Ovary (tissue), 9 donors: Measurements from ENCODE around the gene C10orf62. TPM values are rescaled to one million over a fixed set of nuclear protein-coding genes. Genes with fewer than 3 reads are reported as not detected.

Experiments used
- DNase-seq, 5 donors: peaks; one replicate each; pipeline ENCODE4 v3.0.0-alpha.2; 2019 to 2020
- H3K27ac ChIP-seq, 2 donors: fragments of 200-600 bp; one replicate each; pipeline versions ENCODE4 v1.5.1 to v1.8.0; 2019 to 2022
- H3K27me3 ChIP-seq: fragments of 200-600 bp; one replicate; pipeline ENCODE4 v1.8.0; 2022
- H3K36me3 ChIP-seq: fragments of 200-600 bp; sonication (generic); one replicate; pipeline ENCODE4 v1.5.1; 2019
- H3K4me1 ChIP-seq: one replicate; pipeline ENCODE4 v1.8.1; 2013; ENCODE audit warnings: mild to moderate bottlenecking, moderate library complexity; ENCODE audit not compliant: insufficient read depth
- H3K4me3 ChIP-seq: fragments of 200-600 bp; sonication (generic); one replicate; pipeline ENCODE4 v1.5.1; 2017
- H3K9me3 ChIP-seq, 2 donors: fragments of 200-600 bp in 1 of 2; sonication (generic) in 1 of 2; one replicate each; pipeline versions ENCODE4 v1.5.1 to v1.8.1; 2013 to 2019; ENCODE audit warnings: mild to moderate bottlenecking in 1 of 2, moderate library complexity in 1 of 2
- EP300 ChIP-seq: sonication (generic); formaldehyde crosslinking; IDR thresholded peaks from one replicate; pipeline ENCODE4 v1.6.1; 2017; ENCODE audit warnings: antibody characterized with exemption
- POLR2A ChIP-seq: fragments of 450-650 bp; IDR thresholded peaks from one replicate; pipeline ENCODE4 v1.6.1; 2017; ENCODE audit warnings: antibody characterized with exemption, mild to moderate bottlenecking, moderate library complexity
- whole genome bisulfite sequencing, 3 donors: extraction: QIAGEN DNeasy Blood & Tissue Kit in 1 of 3; methylation state at CpG; one replicate each; pipeline versions ENCODE4 v1.1.5 to v1.1.7; 2013 to 2017; 5-methylcytosine and 5-hydroxymethylcytosine counted together
- intact Hi-C, 4 donors: fragments of 100-400 bp; cut with DNase I; formaldehyde crosslinking; loops; one replicate each; pipeline versions ENCODE4 v1.11.0 to v1.15.1; 2022 to 2023
- polyA plus RNA-seq, 2 donors: library from polyadenylated mRNA; stranded (reverse); fragments of 200-250 nt in 1 of 2; fragments of 350-450 nt in 1 of 2; fragmentation: Illumina TruSeq in 1 of 2; extraction: RNeasy Lipid Tissue Mini Kit (QIAGEN cat#74804) in 1 of 2; gene quantifications; one replicate each; pipeline ENCODE4 v1.2.3, GENCODE V29; 2013 to 2014
- total RNA-seq, 7 donors: library from RNA; depleted of rRNA in 2 of 7; stranded (reverse); fragments of >200 nt in 2 of 7; fragmentation: NEBNext Ultra II Directional in 3 of 7; extraction: Animal tissue kit (Norgen Biotek cat#: 25700) in 3 of 7; gene quantifications; one replicate each; pipeline versions ENCODE4 v1.1.0 to v1.2.4, GENCODE V29; 2016 to 2023
- TF ChIP-seq, protein P1 (sequence below), 3 donors: fragments of 450-650 bp in 2 of 3; fragments of 200-600 bp in 1 of 3; IDR thresholded peaks; one replicate each; pipeline versions ENCODE4 v1.5.1 to v1.8.0; 2016 to 2022; ENCODE audit warnings: antibody characterized with exemption in 3 of 3, mild to moderate bottlenecking in 1 of 3
- donor health status: DM: no; HTN: no; CAD: no; lungs with moderate emphysema.
- donor health status: DM: no; HTN: no; CAD: no.
- donor health status: Bipolar disorder and iron deficiency.
- donor health status: DM: yes; HTN: yes; CAD: no.
- donor health status: DM: no; HTN: no; CAD: no.
- donor health status: DM: yes; HTN: yes; CAD: no.

Gene C10orf62
- total and polyA plus RNA-seq, 9 donors: 0.48 TPM; not detected in 8

DNA sequence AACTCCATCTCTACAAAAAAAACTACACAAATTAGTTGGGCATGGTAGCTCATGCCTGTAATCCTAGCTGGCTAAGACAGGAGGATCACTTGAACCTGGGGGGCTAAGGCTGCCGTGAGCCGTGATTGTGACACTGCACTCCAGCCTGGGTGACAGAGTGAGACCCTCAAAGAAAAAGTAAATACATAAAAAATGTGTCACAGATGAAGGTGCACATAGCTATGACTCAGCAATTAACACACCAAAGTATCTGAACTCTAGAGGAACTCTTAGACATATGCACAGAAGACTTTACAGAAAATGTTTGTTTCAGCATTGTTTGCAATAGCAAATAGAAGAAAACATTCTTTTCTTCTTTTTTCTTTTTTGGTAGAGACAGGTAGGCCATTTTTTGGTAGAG is 8.3 kb downstream of the C10orf62 start:
- 95 to 98% (median 98%) methylated on average over 2 of the region's 2 CpGs for WGBS, 3 donors
- no peak for TF ChIP-seq EP300

DNA sequence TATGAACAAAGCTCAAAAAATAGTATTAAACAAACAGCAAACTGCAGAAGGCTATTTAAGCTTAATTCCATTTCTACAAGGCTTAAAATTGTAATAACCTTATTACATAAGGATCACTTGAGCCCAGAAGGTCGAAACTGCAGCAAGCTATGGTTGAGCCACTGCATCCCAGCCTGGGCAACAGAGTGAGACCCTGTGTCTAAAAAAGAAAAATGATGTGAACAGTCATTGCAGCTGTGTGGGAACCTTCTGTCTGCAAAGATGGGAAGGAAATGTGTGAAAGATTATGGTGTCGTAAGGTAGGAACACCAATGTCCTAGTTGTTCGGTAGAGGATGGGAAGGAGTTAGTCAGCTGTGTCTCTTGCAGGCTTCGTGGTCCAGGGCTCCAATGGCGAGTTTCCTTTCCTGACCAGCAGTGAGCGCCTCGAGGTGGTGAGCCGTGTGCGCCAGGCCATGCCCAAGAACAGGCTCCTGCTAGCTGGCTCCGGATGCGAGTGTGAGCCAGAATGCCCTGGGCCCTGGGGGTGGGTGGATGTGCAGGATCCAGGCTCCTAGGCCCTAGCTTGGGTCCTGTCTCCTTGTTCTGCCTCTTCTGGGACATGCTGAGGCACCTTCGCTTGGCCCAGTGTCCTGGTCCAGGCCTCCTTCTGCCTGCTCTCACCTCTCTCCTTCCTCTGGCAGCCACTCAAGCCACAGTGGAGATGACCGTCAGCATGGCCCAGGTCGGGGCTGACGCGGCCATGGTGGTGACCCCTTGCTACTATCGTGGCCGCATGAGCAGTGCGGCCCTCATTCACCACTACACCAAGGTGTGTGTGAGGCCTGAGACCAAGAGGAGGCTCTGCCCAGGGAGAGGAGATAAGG is 9.1 kb downstream of the C10orf62 start:
- Histone ChIP-seq H3K4me1 (peaks cover 2% of the 10 kb centered on the region), H3K9me3 (no peaks in the 10 kb centered on the region), H3K36me3 (no peaks in the 10 kb centered on the region), H3K27ac (no peak overlapping the region), H3K4me3 (no peak overlapping the region), H3K27me3 (no peaks in the 10 kb centered on the region)
- TF ChIP-seq, protein P1, sequence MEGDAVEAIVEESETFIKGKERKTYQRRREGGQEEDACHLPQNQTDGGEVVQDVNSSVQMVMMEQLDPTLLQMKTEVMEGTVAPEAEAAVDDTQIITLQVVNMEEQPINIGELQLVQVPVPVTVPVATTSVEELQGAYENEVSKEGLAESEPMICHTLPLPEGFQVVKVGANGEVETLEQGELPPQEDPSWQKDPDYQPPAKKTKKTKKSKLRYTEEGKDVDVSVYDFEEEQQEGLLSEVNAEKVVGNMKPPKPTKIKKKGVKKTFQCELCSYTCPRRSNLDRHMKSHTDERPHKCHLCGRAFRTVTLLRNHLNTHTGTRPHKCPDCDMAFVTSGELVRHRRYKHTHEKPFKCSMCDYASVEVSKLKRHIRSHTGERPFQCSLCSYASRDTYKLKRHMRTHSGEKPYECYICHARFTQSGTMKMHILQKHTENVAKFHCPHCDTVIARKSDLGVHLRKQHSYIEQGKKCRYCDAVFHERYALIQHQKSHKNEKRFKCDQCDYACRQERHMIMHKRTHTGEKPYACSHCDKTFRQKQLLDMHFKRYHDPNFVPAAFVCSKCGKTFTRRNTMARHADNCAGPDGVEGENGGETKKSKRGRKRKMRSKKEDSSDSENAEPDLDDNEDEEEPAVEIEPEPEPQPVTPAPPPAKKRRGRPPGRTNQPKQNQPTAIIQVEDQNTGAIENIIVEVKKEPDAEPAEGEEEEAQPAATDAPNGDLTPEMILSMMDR (IDR thresholded peaks at IDR 0.05): no peak
- TF ChIP-seq POLR2A (no peak), EP300 (no peak)
- intact Hi-C loops: no loop called here
- DNase-seq: no peak
- WGBS, 3 donors: 91 to 95% (median 92%) methylated on average over 19 of the region's 19 CpGs

More for the DNA sequence above, 8.3 kb downstream of the C10orf62 start:
- no peaks in the 10 kb centered on the region for H3K9me3 ChIP-seq
- H3K27me3 ChIP-seq: no peaks in the 10 kb centered on the region
- H3K4me3 ChIP-seq: no peak overlapping the region
- no peak overlapping the region for H3K27ac ChIP-seq
- peaks cover 2% of the 10 kb centered on the region for H3K4me1 ChIP-seq
- DNase-seq: no peak
- intact Hi-C loops: no loop called here
- H3K36me3 ChIP-seq: no peaks in the 10 kb centered on the region

DNA sequence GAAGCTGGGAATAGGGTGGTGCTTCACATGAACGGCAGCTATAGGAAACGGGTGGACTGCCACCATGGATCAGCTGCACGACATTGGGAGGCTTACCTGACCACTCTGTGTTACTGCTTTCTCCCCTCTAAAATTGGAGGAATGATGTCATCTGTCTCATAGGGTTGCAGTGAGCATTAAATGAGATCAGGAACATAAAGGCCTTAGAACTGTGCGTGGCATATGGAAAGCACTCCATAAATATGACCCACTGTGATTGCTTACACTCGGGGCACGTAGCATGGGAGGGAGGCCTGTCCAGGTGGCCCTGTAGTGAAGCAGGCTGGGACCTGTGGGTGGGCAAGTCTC is 9.7 kb downstream of the C10orf62 start:
- intact Hi-C loops: no loop called here
- Histone ChIP-seq H3K27ac (no peak overlapping the region), H3K9me3 (no peaks in the 10 kb centered on the region), H3K27me3 (no peaks in the 10 kb centered on the region), H3K36me3 (no peaks in the 10 kb centered on the region), H3K4me3 (no peak overlapping the region), H3K4me1 (peaks cover 2% of the 10 kb centered on the region)
- DNase-seq: no peak
- WGBS, 3 donors: 78 to 82% (median 81%) methylated on average over 6 of the region's 6 CpGs
- TF ChIP-seq EP300 (no peak), POLR2A (no peak)
- TF ChIP-seq, protein P1 (IDR thresholded peaks at IDR 0.05): no peak

DNA sequence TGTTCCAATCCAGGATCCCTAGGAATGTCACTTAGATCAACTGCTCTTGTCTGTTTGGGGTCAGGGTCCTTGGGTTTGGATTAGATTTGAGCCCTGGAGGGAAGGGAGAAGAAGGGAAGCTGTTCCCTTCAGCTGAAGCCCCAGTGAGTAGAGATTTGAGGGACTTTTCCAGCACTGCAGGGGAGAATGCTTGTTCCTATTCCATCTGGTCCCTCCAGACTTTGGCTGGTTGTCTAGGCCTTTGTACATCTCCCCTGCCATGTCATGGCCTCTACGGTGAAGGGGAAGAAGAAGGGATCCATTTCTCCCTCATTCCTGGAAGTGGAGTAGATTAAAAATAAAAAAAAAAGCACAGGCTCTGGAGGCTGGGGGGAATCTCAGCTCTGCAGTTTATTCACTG is 11.1 kb downstream of the C10orf62 start:
- TF ChIP-seq, protein P1 (IDR thresholded peaks at IDR 0.05): no peak
- no peak for TF ChIP-seq POLR2A
- no peak for TF ChIP-seq EP300
- no peak for DNase-seq
- WGBS, 3 donors: 77 to 88% (median 85%) methylated on average over 1 of the region's 1 CpG
- Histone ChIP-seq H3K4me3 (no peak overlapping the region), H3K36me3 (no peaks in the 10 kb centered on the region), H3K4me1 (peaks cover 2% of the 10 kb centered on the region), H3K27ac (no peak overlapping the region), H3K27me3 (no peaks in the 10 kb centered on the region), H3K9me3 (no peaks in the 10 kb centered on the region)
- intact Hi-C loops: no loop called here
